GM12878 (cell line): ENCODE results near the gene TCEA2. TPM values are rescaled to one million over a fixed set of nuclear protein-coding genes. Genes with fewer than 3 reads are reported as not detected.

Experiments
- ATAC-seq: fragments of 200-7000 bp; cut with Tn5 transposase; 3 replicates; pipeline ENCODE4 v1.9.1; 2020; ENCODE audit warnings: mild to moderate bottlenecking, moderate library complexity
- BruUV-seq: library from RNA; stranded (reverse); fragments of 400-500 nt; replicated peaks from 2 replicates; lab custom pipeline; 2021; lab: Mats Ljungman, UMichigan
- CTCF ChIA-PET: fragments of 300-600 bp; sonication (Branson Sonifier 250); formaldehyde crosslinking; extraction: SDS; loops from one replicate; lab custom pipeline; 2021; ENCODE audit warnings: inconsistent platforms; lab: Yijun Ruan, JAX
- POLR2A ChIA-PET: fragments of 350-600 bp; formaldehyde crosslinking; extraction: SDS; loops from one replicate; lab custom pipeline; 2021; ENCODE audit warnings: inconsistent platforms; lab: Charles Lee
- RAD21 ChIA-PET: fragments of 300-600 bp; sonication (Branson Sonifier 250); formaldehyde crosslinking; loops from one replicate; lab custom pipeline; 2023; ENCODE audit warnings: antibody characterized with exemption; ENCODE audit not compliant: unreplicated experiment; lab: Charles Lee
- SMC1A ChIA-PET: fragments of 300-600 bp; sonication (Branson Sonifier 250); formaldehyde crosslinking; loops from one replicate; lab custom pipeline; 2023; ENCODE audit not compliant: unreplicated experiment, uncharacterized antibody; lab: Charles Lee
- DNase-seq: peaks from one replicate; pipeline ENCODE4 v3.0.0-alpha.2; 2011; ENCODE audit warnings: low read depth, low spot score
- FAIRE-seq: peaks from 3 replicates; lab custom pipeline; 2011; peaks lifted over from hg19 to GRCh38; lab: Jason Lieb, UNC
- H2AFZ ChIP-seq: 2 replicates; pipeline ENCODE4 v1.6.0; 2011; ENCODE audit warnings: low read depth, low read length, control low read depth; ENCODE audit not compliant: control insufficient read depth
- H3K27ac ChIP-seq: 2 replicates; pipeline ENCODE4 v1.5.1; 2011; ENCODE audit warnings: control low read depth; ENCODE audit not compliant: control insufficient read depth, insufficient read depth
- H3K27me3 ChIP-seq, 2 experiments: replicated peaks in 1 of 2; 2 replicates each; pipeline versions ENCODE4 v1.6.0 to v1.6.1; 2011; ENCODE audit warnings: low read length in 1 of 2; ENCODE audit not compliant: control insufficient read depth in 2 of 2, insufficient read depth in 2 of 2
- H3K36me3 ChIP-seq, 2 experiments: 2 replicates each; pipeline ENCODE4 v1.5.1; 2011; ENCODE audit warnings: low read length in 1 of 2; ENCODE audit not compliant: control insufficient read depth in 2 of 2, insufficient read depth in 2 of 2
- H3K4me1 ChIP-seq: 2 replicates; pipeline ENCODE4 v1.6.1; 2011; ENCODE audit warnings: mild to moderate bottlenecking, low read length, moderate library complexity, mixed read lengths; ENCODE audit not compliant: control insufficient read depth, insufficient read depth
- H3K4me2 ChIP-seq: 2 replicates; pipeline ENCODE4 v1.6.0; 2011; ENCODE audit warnings: control low read depth; ENCODE audit not compliant: control insufficient read depth, insufficient read depth
- H3K4me3 ChIP-seq: fragments of 200-600 bp; sonication (generic); 2 replicates; pipeline ENCODE4 v1.5.1; 2016
- H3K79me2 ChIP-seq: 2 replicates; pipeline ENCODE4 v1.6.0; 2011; ENCODE audit warnings: low read length; ENCODE audit not compliant: control insufficient read depth, insufficient read depth
- H3K9ac ChIP-seq: 2 replicates; pipeline ENCODE4 v1.8.0; 2011; ENCODE audit warnings: low read length, control low read depth, mixed read lengths; ENCODE audit not compliant: control insufficient read depth, insufficient read depth
- H3K9me3 ChIP-seq: replicated peaks from 3 replicates; pipeline ENCODE4 v1.5.1; 2011; ENCODE audit warnings: mild to moderate bottlenecking, low read length; ENCODE audit not compliant: control insufficient read depth, insufficient read depth
- H4K20me1 ChIP-seq: 2 replicates; pipeline ENCODE4 v1.6.0; 2011; ENCODE audit not compliant: control insufficient read depth, insufficient read depth
- ASH2L ChIP-seq: fragments of 300-600, 200-600 bp; sonication (generic); IDR thresholded peaks from 2 replicates; pipeline ENCODE4 v1.6.1; 2017; ENCODE audit warnings: low read depth, mild to moderate bottlenecking, borderline replicate concordance
- CEBPB ChIP-seq, 2 experiments: fragments of 150-350 bp in 1 of 2; IDR thresholded peaks; 2 replicates each; pipeline ENCODE4 v1.6.1; 2012 to 2014; ENCODE audit warnings: low read depth in 2 of 2, low read length in 2 of 2, borderline replicate concordance in 1 of 2, inconsistent platforms in 1 of 2
- ESRRA ChIP-seq: IDR thresholded peaks from 2 replicates; pipeline ENCODE4 v1.6.1; 2012; ENCODE audit warnings: mild to moderate bottlenecking, low read length, improper control_type of control experiment
- GATAD2B ChIP-seq: fragments of 450-650 bp; conservative IDR thresholded peaks from 2 replicates; pipeline ENCODE4 v1.6.1; 2017; ENCODE audit warnings: low read depth, mild to moderate bottlenecking, moderate library complexity
- PAX5 ChIP-seq: IDR thresholded peaks from 2 replicates; pipeline ENCODE4 v1.6.1; 2011; ENCODE audit warnings: low read depth, low read length, borderline replicate concordance
- WGBS: methylation state at CpG from one replicate; pipeline ENCODE4 v1.1.6; 2016; ENCODE audit warnings: low lambda C conversion rate; ENCODE audit not compliant: insufficient replicate concordance, insufficient coverage; ENCODE audit errors: missing lambda C conversion rate; 5-methylcytosine and 5-hydroxymethylcytosine counted together
- in situ Hi-C: fragments of 300-500 bp; cut with MboI; formaldehyde crosslinking; loops from 9 replicates; pipeline ENCODE4 v1.14.3; 2018; ENCODE audit warnings: mixed read lengths
- intact Hi-C: fragments of 100-400 bp; cut with micrococcal nuclease; formaldehyde crosslinking; loops from one replicate; pipeline ENCODE4 v1.14.2; 2022; ENCODE audit not compliant: unreplicated experiment
- polyA plus RNA-seq, 11 experiments: library from polyadenylated mRNA; depleted of rRNA in 4 of 11; unstranded in 6 of 11; stranded (reverse) in 5 of 11; fragments of >200 nt; fragmentation: Nextera tagmentation in 4 of 11; fragmentation: Illumina TruSeq in 1 of 11; extraction: Ambion mirVana in 4 of 11; extraction: Trizol in 1 of 11; gene quantifications; 1 replicate in 1 of 11; 2 replicates in 10 of 11; pipeline versions ENCODE4 v1.2.1 to v1.2.3, GENCODE V29; 2011 to 2016; ENCODE audit warnings: inconsistent platforms in 2 of 11, missing spikeins in 2 of 11, low read depth in 1 of 11
- total RNA-seq, 4 experiments: library from RNA; depleted of rRNA in 3 of 4; stranded (reverse); fragments of >200 nt in 3 of 4; fragmentation: Illumina TruSeq in 1 of 4; extraction: Trizol in 1 of 4; gene quantifications; 2 replicates each; pipeline versions ENCODE4 v1.2.1 to v1.2.3, GENCODE V29; 2013 to 2021
- TF ChIP-seq, protein P1 (sequence below): IDR thresholded peaks from 2 replicates; pipeline ENCODE4 v1.6.1; 2011; ENCODE audit warnings: low read depth, low read length, improper control_type of control experiment, borderline replicate concordance
- TF ChIP-seq, protein P2 (sequence below): IDR thresholded peaks from 2 replicates; pipeline ENCODE4 v1.6.1; 2012; ENCODE audit warnings: low read depth, low read length, improper control_type of control experiment
- TF ChIP-seq, protein P3 (sequence below): IDR thresholded peaks from 2 replicates; pipeline ENCODE4 v1.6.1; 2011; ENCODE audit warnings: borderline replicate concordance, low read depth, mild to moderate bottlenecking, moderate library complexity, mixed read lengths, low read length; ENCODE audit not compliant: insufficient read depth; ENCODE audit errors: extremely low read length
- TF ChIP-seq, protein P4 (sequence below): fragments of 450-650 bp; IDR thresholded peaks from 2 replicates; pipeline ENCODE4 v1.6.1; 2016; ENCODE audit warnings: mild to moderate bottlenecking

Gene TCEA2
- total and polyA plus RNA-seq, 10 of the 15 experiments (the other 5 are each of a cell fraction or from before 2014, with no cell fraction given): 3.4 to 42.5 (median 13.3) TPM

DNA sequence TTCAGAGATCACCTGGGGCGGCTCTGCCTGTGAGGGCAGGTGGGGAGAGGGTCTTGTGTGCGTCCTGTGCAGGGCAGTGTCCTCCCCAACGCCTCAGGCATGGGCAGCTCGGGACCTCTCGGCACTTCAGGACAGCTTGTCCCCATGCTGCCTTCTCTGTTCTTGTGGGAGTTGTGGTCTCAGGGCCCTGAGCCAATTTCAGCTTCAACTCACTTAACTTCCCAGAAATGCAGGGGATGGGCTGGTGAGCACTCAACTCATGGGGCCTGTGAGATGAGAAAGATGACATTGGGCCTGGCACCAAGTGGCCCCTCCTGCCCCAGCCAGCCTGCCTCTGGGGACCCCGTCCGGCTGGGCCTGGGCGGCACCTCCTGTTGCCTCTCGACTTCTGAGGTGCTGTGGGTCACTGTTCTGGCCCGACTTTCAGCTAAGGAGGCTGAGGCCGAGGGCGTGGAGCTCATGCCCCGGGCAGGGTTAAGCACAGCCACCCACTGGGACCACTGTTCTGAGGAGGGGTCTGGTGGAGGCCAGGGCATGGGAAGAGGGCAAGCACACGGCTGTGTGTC is 9.6 kb downstream of the TCEA2 start:
- in situ Hi-C loops (no loop called here), intact Hi-C loops (no loop called here)
- H3K27ac ChIP-seq: no peak overlapping the region
- no peaks in the 10 kb centered on the region for H3K9me3 ChIP-seq
- ChIA-PET POLR2A (interaction anchor here (2.4 kb wide), 1 partner anchor 10 kb away, joined by 6 read pairs; the partner anchor contains the start of gene TCEA2), RAD21 (no interaction called here), CTCF (interaction anchor here (1.2 to 2.8 kb wide), 3 partner anchors 15 to 90 kb away, joined by 3 to 7 read pairs (median 5); no protein-coding TSS in a partner anchor), SMC1A (no interaction called here)
- WGBS: 54% methylated on average over 14 of the region's 14 CpGs
- H3K4me2 ChIP-seq: no peak overlapping the region
- H3K4me1 ChIP-seq: peaks cover 8% of the 10 kb centered on the region; the same call in 1 of the 2 replicates
- no TSS peak for BruUV-seq
- no peak overlapping the region for H3K4me3 ChIP-seq
- no peak for FAIRE-seq
- no peaks in the 10 kb centered on the region for H3K27me3 ChIP-seq
- TF ChIP-seq PAX5: no peak
- no peak for TF ChIP-seq ASH2L
- TF ChIP-seq, protein P1, sequence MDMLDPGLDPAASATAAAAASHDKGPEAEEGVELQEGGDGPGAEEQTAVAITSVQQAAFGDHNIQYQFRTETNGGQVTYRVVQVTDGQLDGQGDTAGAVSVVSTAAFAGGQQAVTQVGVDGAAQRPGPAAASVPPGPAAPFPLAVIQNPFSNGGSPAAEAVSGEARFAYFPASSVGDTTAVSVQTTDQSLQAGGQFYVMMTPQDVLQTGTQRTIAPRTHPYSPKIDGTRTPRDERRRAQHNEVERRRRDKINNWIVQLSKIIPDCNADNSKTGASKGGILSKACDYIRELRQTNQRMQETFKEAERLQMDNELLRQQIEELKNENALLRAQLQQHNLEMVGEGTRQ: no peak
- TF ChIP-seq GATAD2B: no peak
- TF ChIP-seq, protein P2, sequence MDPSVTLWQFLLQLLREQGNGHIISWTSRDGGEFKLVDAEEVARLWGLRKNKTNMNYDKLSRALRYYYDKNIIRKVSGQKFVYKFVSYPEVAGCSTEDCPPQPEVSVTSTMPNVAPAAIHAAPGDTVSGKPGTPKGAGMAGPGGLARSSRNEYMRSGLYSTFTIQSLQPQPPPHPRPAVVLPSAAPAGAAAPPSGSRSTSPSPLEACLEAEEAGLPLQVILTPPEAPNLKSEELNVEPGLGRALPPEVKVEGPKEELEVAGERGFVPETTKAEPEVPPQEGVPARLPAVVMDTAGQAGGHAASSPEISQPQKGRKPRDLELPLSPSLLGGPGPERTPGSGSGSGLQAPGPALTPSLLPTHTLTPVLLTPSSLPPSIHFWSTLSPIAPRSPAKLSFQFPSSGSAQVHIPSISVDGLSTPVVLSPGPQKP: no peak
- TF ChIP-seq, protein P3, sequence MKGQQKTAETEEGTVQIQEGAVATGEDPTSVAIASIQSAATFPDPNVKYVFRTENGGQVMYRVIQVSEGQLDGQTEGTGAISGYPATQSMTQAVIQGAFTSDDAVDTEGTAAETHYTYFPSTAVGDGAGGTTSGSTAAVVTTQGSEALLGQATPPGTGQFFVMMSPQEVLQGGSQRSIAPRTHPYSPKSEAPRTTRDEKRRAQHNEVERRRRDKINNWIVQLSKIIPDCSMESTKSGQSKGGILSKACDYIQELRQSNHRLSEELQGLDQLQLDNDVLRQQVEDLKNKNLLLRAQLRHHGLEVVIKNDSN: no peak
- no peak for TF ChIP-seq CEBPB (IDR thresholded peaks at IDR 0.05; ENCODE audit: borderline replicate concordance in 1 of 2, low read depth in 2 of 2, low read length in 2 of 2)
- TF ChIP-seq ESRRA: no peak
- TF ChIP-seq, protein P4, sequence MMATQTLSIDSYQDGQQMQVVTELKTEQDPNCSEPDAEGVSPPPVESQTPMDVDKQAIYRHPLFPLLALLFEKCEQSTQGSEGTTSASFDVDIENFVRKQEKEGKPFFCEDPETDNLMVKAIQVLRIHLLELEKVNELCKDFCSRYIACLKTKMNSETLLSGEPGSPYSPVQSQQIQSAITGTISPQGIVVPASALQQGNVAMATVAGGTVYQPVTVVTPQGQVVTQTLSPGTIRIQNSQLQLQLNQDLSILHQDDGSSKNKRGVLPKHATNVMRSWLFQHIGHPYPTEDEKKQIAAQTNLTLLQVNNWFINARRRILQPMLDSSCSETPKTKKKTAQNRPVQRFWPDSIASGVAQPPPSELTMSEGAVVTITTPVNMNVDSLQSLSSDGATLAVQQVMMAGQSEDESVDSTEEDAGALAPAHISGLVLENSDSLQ: no peak
- H4K20me1 ChIP-seq: no peaks in the 10 kb centered on the region
- H2AFZ ChIP-seq: no peak overlapping the region
- no peak overlapping the region for H3K9ac ChIP-seq
- ATAC-seq: no peak
- H3K79me2 ChIP-seq: peaks cover 17% of the 10 kb centered on the region
- DNase-seq: no peak
- H3K36me3 ChIP-seq: peaks cover 3 to 22% of the 10 kb centered on the region in 2 experiments
